MM.1S (cell line): ENCODE measurements around the gene LINGO1.
A peak's percentile ranks its signal among the peaks of the same experiment; 100 is the strongest.

Experiments used
- DNase-seq: peaks from one replicate; pipeline ENCODE4 v3.0.0-alpha.2; 2015
- H2AFZ ChIP-seq: fragments of 300-600 bp; sonication (generic); 2 replicates; pipeline ENCODE4 v1.6.0; 2016; ENCODE audit warnings: antibody characterized with exemption, low read length
- H3F3A ChIP-seq: fragments of 300-600 bp; sonication (generic); 2 replicates; pipeline ENCODE4 v1.6.1; 2016; ENCODE audit warnings: mild to moderate bottlenecking, antibody characterized with exemption, low read length, moderate library complexity, mixed read lengths; ENCODE audit not compliant: insufficient read depth
- H3K27ac ChIP-seq: fragments of 300-600 bp; sonication (generic); 2 replicates; pipeline ENCODE4 v1.5.1; 2016; ENCODE audit warnings: mild to moderate bottlenecking, low read length
- H3K27me3 ChIP-seq: fragments of 300-600 bp; sonication (generic); replicated peaks from 2 replicates; pipeline ENCODE4 v1.6.0; 2016; ENCODE audit warnings: low read length; ENCODE audit not compliant: insufficient read depth
- H3K36me3 ChIP-seq: fragments of 300-600 bp; sonication (generic); replicated peaks from 2 replicates; pipeline ENCODE4 v1.6.1; 2016; ENCODE audit warnings: mild to moderate bottlenecking, low read length, mixed read lengths; ENCODE audit not compliant: insufficient read depth
- H3K4me1 ChIP-seq: fragments of 300-600 bp; sonication (generic); 2 replicates; pipeline ENCODE4 v1.6.1; 2016; ENCODE audit warnings: low read length, mixed read lengths
- H3K4me2 ChIP-seq: fragments of 300-600 bp; sonication (generic); 2 replicates; pipeline ENCODE4 v1.6.0; 2016; ENCODE audit warnings: low read depth, low read length
- H3K4me3 ChIP-seq: fragments of 300-600 bp; sonication (generic); 2 replicates; pipeline ENCODE4 v1.5.1; 2016; ENCODE audit warnings: low read length, mixed read lengths
- H3K79me2 ChIP-seq: fragments of 300-600 bp; sonication (generic); 2 replicates; pipeline ENCODE4 v1.6.1; 2016; ENCODE audit warnings: mixed run types, low read length, mixed read lengths
- H3K9ac ChIP-seq: fragments of 300-600 bp; sonication (generic); 2 replicates; pipeline ENCODE4 v1.6.1; 2016; ENCODE audit warnings: low read length, mixed read lengths
- H3K9me2 ChIP-seq: fragments of 300-600 bp; sonication (generic); replicated peaks from 2 replicates; pipeline ENCODE4 v1.6.1; 2016; ENCODE audit warnings: mild to moderate bottlenecking, low read length, mixed read lengths; ENCODE audit not compliant: insufficient read depth
- H3K9me3 ChIP-seq: fragments of 300-600 bp; sonication (generic); replicated peaks from 2 replicates; pipeline ENCODE4 v1.6.1; 2016; ENCODE audit warnings: mild to moderate bottlenecking, low read length, mixed read lengths; ENCODE audit not compliant: insufficient read depth
- H4K20me1 ChIP-seq: fragments of 300-600 bp; sonication (generic); 2 replicates; pipeline ENCODE4 v1.6.1; 2016; ENCODE audit warnings: mild to moderate bottlenecking, low read length, moderate library complexity, mixed read lengths; ENCODE audit not compliant: insufficient read depth
- EZH2 ChIP-seq: fragments of 300-600 bp; sonication (generic); optimal IDR thresholded peaks from 2 replicates; pipeline ENCODE3; 2017; ENCODE audit warnings: low read depth, mild to moderate bottlenecking, antibody characterized with exemption, low read length, mixed read lengths
- EZH2phosphoT487 ChIP-seq: fragments of 300-600 bp; sonication (generic); IDR thresholded peaks from 2 replicates; pipeline ENCODE4 v1.6.1; 2018; ENCODE audit warnings: antibody characterized with exemption, low read length
- TF ChIP-seq, protein P1 (sequence below): fragments of 300-600 bp; sonication (generic); IDR thresholded peaks from 2 replicates; pipeline ENCODE4 v1.5.1; 2016; ENCODE audit warnings: antibody characterized with exemption, low read length, mixed read lengths

LINGO1 gene

DNA sequence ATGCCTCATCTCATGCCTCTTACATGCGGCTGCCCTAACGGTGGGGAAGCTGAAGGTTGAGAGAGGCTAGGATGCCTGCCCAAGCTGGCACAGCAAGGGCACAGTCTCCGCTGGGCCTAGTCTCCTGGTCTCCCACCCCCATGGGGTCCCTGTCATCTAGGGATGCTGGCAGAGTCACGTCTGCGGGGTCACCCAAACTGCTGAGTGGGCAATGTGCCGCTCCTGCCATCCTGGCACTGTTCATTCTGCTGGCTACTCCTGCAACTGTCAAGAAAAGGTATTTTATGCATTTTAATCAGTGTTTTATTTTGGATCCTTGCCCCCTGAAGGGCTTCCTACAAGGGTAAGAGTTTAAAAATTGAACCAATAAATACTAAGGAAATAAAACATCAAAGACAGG is 12.8 kb downstream of the LINGO1 start:
- H3K27ac ChIP-seq, result no peak overlapping the region
- no peaks in the 10 kb centered on the region for H3F3A ChIP-seq
- no peaks in the 10 kb centered on the region for H3K9me3 ChIP-seq
- H3K4me2 ChIP-seq, result no peak overlapping the region
- no peaks in the 10 kb centered on the region for H3K36me3 ChIP-seq
- H2AFZ ChIP-seq, result no peak overlapping the region
- DNase-seq, result no peak
- H3K4me1 ChIP-seq, result no peaks in the 10 kb centered on the region
- no peak overlapping the region for H3K9ac ChIP-seq
- no peaks in the 10 kb centered on the region for H3K9me2 ChIP-seq
- TF ChIP-seq EZH2, result no peak
- no peak for TF ChIP-seq EZH2phosphoT487
- TF ChIP-seq, protein P1, sequence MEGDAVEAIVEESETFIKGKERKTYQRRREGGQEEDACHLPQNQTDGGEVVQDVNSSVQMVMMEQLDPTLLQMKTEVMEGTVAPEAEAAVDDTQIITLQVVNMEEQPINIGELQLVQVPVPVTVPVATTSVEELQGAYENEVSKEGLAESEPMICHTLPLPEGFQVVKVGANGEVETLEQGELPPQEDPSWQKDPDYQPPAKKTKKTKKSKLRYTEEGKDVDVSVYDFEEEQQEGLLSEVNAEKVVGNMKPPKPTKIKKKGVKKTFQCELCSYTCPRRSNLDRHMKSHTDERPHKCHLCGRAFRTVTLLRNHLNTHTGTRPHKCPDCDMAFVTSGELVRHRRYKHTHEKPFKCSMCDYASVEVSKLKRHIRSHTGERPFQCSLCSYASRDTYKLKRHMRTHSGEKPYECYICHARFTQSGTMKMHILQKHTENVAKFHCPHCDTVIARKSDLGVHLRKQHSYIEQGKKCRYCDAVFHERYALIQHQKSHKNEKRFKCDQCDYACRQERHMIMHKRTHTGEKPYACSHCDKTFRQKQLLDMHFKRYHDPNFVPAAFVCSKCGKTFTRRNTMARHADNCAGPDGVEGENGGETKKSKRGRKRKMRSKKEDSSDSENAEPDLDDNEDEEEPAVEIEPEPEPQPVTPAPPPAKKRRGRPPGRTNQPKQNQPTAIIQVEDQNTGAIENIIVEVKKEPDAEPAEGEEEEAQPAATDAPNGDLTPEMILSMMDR, result no peak
- no peak overlapping the region for H3K4me3 ChIP-seq
- peaks cover 48% of the 10 kb centered on the region for H3K27me3 ChIP-seq
- H4K20me1 ChIP-seq, result no peaks in the 10 kb centered on the region
- H3K79me2 ChIP-seq, result no peaks in the 10 kb centered on the region

DNA sequence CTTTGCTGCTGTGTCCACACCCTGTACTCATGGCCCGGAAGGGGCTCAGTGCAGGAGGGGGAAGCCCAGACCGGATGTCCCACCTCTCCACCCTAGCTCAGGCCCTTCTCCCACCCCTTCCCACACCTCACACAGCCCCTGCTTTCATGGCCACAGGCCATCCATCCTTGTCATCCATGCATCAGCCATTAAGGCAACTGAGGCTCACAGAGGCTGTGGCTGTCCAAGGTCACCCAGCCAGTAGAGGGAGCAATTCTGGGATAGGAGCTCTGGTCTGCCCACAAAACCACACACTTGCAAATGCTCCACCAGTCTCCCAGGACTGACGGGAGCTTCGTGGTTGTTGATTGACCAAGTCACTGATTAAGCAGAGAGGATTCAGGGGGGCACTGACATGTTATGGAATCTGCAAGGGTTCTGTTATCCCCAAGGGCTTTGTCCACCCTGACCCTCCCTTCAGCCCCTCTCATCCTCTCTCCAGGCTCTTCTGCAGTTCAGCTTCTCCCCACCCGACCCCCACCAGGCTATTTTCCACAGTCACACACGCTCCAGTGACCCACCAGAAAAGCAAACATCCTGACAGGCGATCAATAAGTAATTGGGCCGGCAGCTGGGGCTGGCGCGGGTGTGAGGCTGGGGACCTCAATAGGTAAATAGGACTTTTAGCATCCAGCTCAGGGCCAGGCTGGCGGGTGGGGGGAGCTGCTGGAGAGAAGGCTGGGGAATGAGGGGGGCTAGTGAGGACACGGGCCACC is 15.1 kb downstream of the LINGO1 start:
- H3K27ac ChIP-seq, result no peak overlapping the region
- no peaks in the 10 kb centered on the region for H3K36me3 ChIP-seq
- no peaks in the 10 kb centered on the region for H3K4me1 ChIP-seq
- no peak for DNase-seq
- no peaks in the 10 kb centered on the region for H3K9me2 ChIP-seq
- no peak overlapping the region for H3K9ac ChIP-seq
- H3K9me3 ChIP-seq, result no peaks in the 10 kb centered on the region
- H3K4me3 ChIP-seq, result no peak overlapping the region
- no peaks in the 10 kb centered on the region for H4K20me1 ChIP-seq
- peaks cover 59% of the 10 kb centered on the region for H3K27me3 ChIP-seq
- H2AFZ ChIP-seq, result no peak overlapping the region
- H3K4me2 ChIP-seq, result no peak overlapping the region
- H3F3A ChIP-seq, result no peaks in the 10 kb centered on the region
- no peaks in the 10 kb centered on the region for H3K79me2 ChIP-seq
- no peak for TF ChIP-seq EZH2phosphoT487
- TF ChIP-seq, protein P1, result peak; percentile 55

DNA sequence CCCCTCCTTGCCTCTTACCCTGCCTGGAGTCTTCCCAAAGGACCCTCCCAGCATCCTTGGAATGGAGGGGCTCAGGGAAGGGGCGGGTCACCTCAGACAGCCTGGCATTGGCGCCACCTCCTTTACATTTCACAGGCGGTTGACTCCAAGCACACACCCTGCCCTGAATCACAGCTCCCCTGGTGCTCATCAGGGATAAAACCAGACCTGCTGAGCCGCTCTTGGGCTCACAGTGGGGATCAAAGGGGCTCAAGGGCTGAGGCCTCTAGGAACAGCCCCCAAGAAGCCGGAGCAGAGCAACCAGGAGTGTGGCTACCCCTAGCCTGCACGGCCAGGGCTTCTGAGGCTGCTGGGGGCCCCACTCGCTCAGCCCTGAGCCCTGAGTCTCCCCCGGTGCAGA is 16.6 kb downstream of the LINGO1 start:
- no peak overlapping the region for H3K4me3 ChIP-seq
- H3K27ac ChIP-seq, result no peak overlapping the region
- no peak for DNase-seq
- peaks cover 43% of the 10 kb centered on the region for H3K27me3 ChIP-seq
- no peaks in the 10 kb centered on the region for H3K79me2 ChIP-seq
- H3K9me3 ChIP-seq, result no peaks in the 10 kb centered on the region
- H3K9ac ChIP-seq, result no peak overlapping the region
- H3F3A ChIP-seq, result no peaks in the 10 kb centered on the region
- H3K4me2 ChIP-seq, result no peak overlapping the region
- no peaks in the 10 kb centered on the region for H4K20me1 ChIP-seq
- no peaks in the 10 kb centered on the region for H3K9me2 ChIP-seq
- no peak overlapping the region for H2AFZ ChIP-seq
- TF ChIP-seq, protein P1, result no peak
- no peak for TF ChIP-seq EZH2phosphoT487
- TF ChIP-seq EZH2, result no peak
- H3K4me1 ChIP-seq, result no peaks in the 10 kb centered on the region
- H3K36me3 ChIP-seq, result no peaks in the 10 kb centered on the region
